HG03457 (cell line): ENCODE measurements around the gene SPPL2C.

Experiments
- ATAC-seq: cut with Tn5 transposase; IDR thresholded peaks from one replicate; pipeline ENCODE4 v1.9.1; 2021; ENCODE audit warnings: moderate number of reproducible peaks; ENCODE audit not compliant: unreplicated experiment

The SPPL2C gene, protein sequence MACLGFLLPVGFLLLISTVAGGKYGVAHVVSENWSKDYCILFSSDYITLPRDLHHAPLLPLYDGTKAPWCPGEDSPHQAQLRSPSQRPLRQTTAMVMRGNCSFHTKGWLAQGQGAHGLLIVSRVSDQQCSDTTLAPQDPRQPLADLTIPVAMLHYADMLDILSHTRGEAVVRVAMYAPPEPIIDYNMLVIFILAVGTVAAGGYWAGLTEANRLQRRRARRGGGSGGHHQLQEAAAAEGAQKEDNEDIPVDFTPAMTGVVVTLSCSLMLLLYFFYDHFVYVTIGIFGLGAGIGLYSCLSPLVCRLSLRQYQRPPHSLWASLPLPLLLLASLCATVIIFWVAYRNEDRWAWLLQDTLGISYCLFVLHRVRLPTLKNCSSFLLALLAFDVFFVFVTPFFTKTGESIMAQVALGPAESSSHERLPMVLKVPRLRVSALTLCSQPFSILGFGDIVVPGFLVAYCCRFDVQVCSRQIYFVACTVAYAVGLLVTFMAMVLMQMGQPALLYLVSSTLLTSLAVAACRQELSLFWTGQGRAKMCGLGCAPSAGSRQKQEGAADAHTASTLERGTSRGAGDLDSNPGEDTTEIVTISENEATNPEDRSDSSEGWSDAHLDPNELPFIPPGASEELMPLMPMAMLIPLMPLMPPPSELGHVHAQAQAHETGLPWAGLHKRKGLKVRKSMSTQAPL

DNA sequence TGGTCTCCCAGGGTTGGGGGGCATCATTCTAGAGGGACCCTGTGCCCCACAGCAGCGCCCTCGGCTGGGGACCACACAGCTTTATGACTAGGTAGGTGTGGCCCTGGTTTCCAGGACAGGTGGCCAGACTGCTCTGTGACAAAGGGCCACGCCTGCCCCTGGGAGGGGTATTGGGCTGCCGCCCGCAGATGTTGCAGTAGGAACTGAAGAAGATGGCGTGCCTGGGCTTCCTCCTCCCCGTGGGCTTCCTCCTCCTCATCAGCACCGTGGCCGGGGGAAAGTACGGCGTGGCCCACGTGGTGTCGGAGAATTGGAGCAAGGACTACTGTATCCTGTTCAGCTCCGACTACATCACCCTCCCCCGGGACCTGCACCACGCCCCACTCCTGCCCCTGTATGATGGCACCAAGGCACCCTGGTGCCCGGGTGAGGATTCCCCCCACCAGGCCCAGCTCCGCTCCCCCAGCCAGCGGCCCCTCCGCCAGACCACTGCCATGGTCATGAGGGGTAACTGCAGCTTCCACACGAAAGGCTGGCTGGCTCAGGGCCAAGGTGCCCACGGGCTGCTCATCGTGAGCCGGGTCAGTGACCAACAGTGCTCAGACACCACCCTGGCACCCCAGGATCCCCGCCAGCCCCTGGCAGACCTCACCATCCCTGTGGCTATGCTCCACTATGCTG lies at the start of gene SPPL2C:
Gene SPPL2C, plus strand, starts transcription at position 187 of the 681 bp plus-strand sequence. Its CDS starts 26 bp downstream, at position 213.
- no peak for ATAC-seq

DNA sequence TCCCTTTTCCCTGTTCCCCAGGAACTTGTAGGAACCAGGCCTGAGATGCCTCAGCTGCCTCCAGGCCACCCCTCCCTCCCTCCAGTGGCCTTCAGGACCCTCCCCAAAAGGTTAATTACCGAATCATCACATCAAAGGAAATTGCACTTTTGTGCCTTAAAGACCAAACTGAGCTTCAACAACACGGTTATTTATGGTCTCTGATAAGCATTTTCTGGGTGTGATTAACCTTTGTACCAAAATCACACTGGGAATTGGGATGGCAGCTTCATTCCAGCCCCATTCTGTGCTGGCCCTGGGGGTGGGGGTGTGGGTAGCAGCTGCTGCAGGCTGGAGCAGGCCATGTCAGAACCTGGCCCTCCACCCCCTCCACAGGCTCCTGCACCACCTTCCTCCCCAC lies 43.9 kb upstream of the SPPL2C start:
- no peak for ATAC-seq

DNA sequence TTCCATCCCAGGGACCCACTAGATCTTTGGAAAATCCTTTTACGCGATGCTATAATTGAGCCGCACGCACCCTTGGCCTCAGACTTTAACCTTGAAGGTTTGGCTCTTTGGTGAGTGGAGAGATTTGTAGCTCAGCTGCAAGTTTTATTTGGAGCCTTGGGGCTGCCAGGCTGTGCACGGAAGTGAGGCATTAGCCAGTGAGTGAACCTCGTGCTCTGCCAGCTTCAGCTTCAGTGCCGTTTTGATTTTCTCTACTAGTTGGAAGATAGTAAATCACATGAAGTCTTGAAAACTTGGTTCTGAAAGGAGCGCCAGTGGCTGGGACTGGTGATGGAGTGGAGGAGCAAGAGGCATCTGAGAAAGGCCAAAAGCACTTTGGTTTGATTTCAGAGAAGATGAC lies 43.3 kb upstream of the SPPL2C start:
- no peak for ATAC-seq

DNA sequence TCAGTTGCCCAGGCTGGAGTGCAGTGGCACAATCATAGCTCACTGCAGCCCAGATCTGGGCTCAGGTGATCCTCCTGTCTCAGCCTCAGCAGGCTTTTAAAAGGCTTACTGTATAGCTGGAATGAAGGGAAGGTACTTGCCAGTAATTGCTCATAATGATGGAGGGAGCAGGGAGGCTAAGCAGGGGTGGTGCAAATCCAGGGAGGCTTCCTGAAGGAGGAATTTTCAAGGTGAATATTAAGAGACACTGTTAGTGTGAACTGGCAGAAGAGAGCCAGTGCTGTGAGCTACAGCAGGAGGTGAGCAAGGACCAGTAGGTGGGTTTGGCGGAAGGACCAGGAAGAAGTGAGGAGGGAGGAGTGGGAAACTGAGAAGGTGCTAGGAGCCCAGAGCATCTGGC lies 35.8 kb upstream of the SPPL2C start:
- ATAC-seq: no peak

DNA sequence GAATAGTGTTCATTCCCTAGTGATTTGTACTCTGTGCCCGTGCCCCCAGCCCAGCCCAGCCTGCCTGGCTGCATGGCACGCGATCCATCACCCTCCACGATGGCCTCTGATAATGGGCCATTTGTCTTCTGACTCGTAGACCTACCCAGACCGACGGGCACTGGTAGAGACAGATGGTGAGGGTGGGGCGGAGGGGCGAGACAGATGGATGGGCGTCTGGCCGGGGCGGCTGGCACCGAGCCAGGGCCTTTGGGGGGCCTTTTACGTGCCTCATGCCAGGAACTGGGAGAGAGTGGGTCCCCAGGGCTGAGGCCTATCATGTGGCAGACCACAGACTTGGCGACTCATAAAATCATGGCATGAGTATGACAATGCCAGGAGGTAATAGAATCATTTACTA lies 35.2 kb upstream of the SPPL2C start:
- ATAC-seq: no peak

DNA sequence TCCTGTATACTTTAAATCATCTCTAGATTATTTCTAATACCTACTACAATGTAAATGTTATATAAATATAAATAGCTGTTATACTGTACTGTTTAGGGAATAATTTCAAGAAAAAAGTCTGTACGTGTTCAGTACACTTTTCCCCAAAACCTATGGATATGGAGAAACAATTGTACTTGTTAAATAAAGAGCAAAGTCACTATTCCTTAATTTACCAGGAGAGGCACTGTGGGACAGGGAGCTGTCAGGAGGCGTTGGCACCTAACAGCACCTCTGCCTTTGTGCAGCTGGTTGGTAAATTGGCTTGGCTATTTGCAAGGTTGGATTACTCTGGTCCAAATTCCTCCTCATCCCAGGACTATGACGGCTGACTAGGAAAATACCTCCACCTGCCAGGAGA lies 32.6 kb upstream of the SPPL2C start:
- ATAC-seq: no peak

DNA sequence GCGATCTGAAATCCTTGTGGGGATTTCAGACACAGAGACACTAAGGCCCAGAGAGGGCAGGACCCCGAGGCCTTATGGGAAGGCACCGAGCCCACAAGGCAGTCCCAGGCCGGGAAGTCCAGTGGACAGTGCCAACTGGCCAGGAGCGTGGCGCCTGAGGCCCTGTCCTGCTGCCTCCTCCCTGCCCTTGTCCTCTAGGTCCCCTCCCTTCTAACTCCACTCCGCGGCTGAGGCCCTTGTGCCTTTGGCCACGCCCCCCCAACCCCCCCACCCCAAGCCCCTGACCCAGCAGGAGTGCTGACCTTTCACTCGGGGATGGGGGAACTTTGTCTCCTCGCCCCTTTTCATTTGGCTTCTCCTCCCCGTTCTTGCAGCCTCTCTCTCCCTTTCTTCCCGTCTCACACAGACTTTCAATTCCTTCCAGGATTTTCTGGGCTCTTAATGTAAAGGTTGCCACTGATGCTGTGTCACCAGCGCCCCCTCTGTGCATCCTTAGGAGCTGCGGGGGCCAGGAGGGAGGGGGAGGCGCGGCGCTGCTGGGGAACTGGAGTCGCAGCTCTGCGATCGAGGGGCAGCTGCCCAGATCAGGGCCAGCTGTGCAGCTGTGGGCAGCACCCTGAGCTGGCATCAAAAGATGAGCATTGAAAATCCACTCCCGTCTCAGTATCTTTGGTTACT lies 31.5 kb upstream of the SPPL2C start:
- ATAC-seq: no peak

DNA sequence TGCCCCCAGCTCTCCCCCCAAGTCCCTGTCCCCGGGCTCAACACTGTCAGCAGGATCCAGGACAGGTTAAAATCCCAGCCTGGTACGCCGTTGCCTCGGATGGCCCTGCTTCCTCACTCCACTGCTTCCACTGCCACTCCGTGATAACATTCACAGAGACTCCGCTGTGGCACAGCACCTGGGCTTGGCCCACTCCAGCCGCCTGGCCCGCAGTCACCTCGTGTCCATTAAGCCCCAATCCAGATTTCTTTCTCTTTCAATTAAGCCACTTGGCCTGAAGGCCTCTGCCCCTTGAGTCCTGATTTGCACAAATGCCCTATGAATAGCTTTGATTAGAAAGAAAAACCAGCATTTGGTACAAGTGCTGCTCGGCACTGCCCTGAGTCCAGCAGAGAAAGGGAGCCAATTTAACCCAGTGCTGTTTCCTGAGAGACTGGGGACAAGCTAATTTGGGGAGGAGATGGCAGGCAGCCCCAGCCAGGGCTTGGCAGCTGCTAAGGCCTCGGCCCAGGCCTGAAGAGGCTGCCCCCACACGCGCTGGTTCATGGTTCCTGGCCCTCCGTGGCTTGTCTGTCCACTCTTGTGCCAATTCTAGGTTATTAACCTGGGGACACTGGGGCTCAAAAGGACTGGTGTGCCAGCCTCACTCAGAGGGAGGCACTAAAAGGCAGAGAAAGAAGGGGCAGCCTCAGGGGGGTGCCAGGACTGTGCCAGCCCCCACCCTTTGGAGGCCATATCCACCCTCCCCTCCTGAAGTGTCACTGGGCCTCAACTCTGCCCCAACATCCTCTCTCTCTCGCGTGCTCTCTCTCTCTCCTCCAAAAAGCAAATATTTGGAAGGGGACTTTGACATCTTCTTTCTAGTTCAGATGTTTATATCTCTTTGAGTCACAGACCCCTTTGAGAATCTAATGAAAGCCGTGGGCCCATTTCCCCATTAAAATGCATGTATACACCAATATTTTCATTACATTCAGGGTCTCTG lies 29.8 kb upstream of the SPPL2C start:
- ATAC-seq: no peak

DNA sequence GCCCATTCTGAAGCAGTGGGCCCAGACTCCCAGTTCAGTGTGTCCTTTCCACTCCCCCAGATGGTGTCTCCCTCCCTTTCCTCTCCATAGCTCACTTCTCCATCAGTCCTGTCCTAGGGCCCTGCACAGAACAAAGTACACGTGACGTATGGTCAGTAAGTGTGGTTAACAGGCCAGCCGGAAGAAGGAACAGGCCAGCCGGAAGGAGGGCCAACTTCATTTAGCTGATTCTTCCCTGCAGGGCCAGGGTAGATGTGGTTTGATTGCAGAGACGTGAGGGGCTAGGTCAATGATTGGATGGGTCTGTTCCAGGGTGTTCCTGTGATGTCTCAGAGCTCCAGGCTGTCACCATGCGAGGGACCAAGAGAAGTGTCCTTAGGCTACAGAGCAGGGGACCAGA lies 28.9 kb upstream of the SPPL2C start:
- ATAC-seq: no peak

DNA sequence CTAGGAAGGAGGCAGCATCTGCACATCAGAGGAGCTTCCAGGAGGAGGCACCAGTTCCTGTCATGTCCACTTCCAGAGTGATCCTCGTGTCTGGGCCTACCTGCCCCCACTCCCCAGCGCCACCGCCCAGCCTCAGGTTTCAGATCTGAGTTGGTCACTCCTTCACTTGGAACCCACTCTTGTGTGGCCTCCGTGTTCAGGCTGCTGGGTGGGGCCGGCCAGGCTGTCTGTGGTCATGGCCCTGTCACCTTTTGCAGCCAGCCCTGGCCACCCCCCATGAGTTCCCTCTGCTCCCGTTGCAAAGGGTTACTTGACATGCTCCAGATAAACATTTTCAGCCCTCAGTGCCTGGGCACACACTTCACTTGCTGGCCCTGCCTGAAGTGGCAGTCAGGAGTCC lies 26.6 kb upstream of the SPPL2C start:
- no peak for ATAC-seq

DNA sequence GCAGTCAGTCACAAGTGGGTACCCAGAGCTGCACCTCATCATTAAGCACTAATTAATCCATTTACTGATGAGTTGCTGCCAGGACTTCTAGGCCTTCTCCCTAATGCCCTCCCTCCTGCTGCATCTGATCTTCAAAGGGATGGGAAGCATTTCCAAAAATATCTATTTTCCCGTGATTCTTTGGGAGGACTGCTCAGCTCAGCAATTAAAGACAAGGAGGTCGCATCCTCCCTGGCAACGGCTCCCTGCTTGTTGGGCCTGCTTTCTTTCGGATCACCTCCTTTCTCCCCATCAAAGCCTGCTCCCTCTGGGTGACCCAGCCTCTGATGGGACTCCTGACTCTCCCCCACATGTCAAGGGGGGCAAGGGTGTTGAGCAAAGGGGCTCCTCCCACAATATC lies 26.0 kb upstream of the SPPL2C start:
- no peak for ATAC-seq

DNA sequence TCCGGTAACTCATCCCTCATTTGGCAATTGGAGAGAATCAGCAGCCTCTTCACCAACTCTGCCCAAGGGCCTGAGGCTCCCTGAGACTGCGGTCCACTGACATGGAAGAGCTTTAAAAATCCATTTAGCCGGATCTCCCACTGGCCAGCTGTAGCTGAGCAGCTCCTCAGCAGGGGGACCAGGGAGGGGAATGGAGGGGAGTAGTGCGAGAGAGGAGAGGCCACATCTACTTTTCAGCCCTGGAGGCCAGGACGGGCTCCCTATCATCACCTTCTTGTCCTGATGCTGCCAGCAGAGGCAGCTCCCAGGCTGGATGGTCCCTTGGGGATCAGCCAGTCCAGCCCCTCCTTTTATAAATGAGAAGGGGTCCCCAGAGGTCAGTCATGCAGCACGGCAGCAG lies 25.0 kb upstream of the SPPL2C start:
- no peak for ATAC-seq

DNA sequence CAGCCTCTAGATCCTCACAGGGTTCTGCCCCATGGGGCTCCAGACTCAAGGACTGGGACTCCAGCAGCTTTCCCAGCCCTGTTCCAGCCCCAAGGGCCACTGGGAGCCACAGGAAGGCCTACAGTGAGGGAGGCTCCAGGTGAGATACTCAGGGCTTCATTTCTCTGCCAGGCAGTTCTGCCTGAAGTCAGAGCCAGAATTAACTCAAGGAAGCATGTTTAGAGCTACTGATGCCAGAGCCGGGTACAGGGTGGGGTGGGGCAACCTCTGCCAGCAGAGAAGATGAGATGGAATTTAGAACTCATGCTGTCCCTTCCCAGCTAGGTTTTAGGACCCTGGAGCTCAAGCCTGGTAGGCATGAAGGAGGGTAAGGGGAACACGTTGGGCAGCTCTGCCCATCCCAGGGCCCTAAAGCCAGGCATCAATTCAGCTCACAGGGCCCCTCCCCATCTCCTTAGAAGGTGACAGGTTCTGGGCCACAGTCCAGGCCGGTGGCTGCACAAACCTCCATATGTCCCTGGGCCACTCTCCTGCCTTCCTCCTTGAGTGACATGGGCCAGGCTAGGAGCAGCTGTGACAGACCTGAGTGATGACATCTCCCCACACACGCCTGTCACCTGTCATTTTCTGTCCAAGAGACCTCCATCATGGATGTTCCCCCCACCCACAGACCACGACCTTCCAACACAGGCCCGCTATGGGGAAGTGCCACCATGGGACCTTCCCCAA lies 24.5 kb upstream of the SPPL2C start:
- no peak for ATAC-seq

DNA sequence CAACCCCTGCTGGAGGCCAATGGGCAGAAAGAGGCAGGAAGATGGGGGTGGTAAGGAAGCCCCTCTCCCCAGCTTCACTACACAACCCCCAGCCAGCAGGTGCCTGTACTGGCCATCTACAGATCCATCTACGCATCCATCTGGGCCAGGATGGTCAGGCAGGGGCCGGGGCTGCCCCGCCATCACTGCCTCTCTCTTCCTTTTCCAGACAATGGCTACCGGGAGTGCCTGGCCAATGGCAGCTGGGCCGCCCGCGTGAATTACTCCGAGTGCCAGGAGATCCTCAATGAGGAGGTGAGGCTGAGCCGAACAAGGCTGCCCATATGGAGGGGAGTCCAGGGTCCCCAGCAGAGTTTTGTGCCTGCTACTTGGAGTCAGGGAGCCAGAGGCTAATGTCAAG lies 23.5 kb upstream of the SPPL2C start:
- ATAC-seq: no peak

DNA sequence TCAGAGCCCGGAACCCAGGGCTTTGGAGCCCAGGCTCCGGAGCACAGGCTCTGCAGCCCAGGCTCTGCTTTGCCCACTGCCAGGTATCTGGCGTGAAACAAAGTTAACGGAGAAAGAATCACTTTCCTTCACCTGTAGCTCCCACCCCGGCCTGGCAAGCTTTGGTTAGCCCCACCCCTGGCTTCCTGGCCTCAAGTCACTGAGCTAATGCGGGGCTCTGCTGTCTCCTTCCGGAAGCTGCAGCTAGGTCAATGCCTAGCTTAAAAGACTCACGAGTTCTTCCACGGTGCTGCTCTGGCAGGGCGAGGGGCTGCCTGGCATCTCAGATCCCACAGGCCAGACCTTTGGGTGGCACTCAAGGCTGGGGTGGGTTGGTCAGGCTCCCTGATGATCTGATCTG lies 21.1 kb upstream of the SPPL2C start:
- ATAC-seq: no peak

DNA sequence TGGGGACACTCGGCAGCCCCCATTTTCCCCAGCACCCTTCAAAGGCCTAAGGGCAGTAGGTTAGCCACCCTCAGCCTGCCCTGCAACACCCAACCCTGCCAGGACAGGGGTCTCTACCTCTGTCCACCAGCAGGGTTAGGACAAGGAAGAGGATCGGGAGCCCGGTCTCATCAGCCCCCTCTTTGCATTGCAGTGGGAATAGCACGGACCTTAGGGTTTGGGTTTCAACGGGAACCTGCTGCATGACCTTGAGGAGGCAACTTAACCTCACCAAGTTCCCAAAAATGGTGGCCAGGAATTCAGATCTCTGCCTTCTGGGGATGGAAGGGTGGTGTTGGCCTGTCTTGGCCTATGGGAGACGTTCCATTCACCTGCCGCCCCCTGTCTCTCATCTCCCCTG lies 20.2 kb upstream of the SPPL2C start:
- no peak for ATAC-seq

DNA sequence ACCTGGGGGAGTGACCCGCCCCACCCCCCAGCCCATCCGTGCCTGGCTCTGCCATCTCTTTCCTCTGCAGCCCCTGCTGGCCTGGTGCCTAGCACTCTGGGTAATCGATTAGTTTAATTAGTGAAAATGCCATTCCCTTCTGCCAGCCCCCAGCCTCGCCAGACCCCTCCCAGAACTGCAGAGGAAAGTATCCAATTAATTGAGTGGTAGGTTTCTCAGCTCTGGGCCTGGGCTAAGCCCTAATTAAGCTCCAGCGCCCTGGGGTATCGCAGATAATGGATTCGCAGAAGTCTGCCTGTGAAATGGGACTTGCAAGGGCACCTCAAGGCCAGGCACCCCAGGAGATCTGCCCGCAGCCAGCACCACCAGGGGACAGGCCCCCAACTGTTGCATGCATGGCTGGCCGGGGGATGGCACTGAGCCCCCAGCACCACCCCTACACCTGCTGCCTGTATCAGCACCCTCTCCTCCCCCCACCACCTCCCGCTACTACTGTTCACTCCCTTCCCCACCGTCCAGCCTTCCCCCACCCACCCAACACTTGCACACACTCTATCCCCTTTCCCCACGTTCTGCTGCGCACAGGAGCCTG lies 19.7 kb upstream of the SPPL2C start:
- no peak for ATAC-seq

DNA sequence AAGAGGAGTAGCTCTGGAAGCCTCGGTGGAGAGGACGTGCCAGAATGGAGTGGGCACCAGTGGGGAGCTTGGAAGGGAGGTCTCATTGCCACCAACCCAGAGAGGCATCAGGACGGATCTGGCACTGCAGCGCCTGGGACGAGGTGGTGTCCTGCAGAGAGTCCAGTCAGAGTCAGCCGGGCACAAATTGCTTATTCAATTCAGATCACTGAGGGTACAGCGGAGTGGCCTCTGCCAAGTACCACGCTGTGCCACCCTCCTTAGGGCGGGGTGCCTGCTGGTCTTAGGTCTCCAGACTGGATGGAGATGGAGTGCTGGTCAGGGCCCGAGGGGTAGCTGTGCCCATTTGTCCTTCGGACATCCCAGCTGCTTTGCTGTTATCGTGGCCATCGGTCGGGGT lies 18.9 kb upstream of the SPPL2C start:
- no peak for ATAC-seq

DNA sequence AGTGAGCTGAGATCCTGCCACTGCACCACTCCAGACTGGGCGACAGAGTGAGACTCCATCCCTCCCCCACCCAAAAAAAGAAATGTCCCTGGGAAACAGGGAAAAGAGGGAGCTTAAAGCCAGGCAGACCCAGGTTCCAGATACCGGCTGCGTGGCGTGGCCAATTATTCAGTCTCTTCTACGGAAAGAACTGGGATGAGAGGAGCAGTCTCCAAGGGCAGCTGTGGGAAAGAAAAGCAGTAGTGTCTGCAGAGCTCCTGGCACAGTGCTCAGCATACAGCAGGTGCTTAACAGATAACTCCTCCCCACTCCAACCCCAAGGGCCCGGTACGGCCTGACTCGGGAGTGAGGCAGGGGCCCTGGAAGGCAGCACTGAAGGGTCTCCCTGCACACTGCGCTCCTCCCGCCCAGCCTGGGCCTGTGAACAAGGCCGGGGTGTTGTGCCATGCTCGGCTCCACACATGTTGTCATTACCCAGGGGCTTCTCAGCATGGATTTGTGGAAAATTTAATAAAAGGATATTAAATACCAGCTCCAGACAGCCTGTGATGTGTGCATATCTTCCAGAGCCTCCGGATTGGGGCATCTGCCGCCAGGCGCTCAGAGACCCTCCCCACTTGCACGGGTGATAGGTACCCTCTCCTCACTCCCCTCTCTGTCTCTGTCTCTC lies 17.6 kb upstream of the SPPL2C start:
- ATAC-seq: no peak
